HG03354 (cell line): ENCODE measurements around the gene RBM23.
A peak's percentile ranks its signal among the peaks of the same experiment; 100 is the strongest.
"Not testable (repeated sequence)": the region's sequence is repeated elsewhere in the genome, so short reads cannot be mapped to it uniquely, and the experiment has no call there.

Experiments used
- ATAC-seq: cut with Tn5 transposase; IDR thresholded peaks from one replicate; pipeline ENCODE4 v1.9.1; 2021; ENCODE audit warnings: mild to moderate bottlenecking; ENCODE audit not compliant: unreplicated experiment, poor library complexity, severe bottlenecking

RBM23 gene

DNA sequence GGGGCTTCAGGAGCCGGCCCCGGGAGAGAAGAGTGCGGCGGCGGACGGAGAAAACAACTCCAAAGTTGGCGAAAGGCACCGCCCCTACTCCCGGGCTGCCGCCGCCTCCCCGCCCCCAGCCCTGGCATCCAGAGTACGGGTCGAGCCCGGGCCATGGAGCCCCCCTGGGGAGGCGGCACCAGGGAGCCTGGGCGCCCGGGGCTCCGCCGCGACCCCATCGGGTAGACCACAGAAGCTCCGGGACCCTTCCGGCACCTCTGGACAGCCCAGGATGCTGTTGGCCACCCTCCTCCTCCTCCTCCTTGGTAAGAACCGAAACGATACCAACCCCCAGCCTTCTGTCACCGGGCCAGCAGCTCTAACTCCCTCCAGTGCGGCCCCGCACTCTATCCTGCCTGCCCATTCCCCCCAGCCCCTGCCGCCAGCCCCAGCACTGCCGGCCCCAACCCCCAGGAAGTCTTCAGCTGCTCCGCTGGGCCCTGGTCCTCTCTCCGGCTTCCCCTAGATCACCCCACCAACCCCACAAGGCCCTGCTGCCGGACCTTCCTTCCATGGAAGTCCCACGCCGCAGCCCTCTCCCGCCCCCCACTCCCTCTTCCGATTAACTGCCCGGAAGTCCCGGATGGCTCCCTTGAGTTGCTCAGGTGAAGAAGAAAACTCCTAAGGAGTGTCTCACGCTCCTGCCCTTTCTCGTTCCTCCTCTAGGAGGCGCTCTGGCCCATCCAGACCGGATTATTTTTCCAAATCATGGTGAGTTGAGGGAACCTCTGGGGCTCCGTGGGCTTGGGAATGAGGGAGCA, 46.7 kb downstream of the RBM23 start:
- ATAC-seq = peak; percentile 29

DNA sequence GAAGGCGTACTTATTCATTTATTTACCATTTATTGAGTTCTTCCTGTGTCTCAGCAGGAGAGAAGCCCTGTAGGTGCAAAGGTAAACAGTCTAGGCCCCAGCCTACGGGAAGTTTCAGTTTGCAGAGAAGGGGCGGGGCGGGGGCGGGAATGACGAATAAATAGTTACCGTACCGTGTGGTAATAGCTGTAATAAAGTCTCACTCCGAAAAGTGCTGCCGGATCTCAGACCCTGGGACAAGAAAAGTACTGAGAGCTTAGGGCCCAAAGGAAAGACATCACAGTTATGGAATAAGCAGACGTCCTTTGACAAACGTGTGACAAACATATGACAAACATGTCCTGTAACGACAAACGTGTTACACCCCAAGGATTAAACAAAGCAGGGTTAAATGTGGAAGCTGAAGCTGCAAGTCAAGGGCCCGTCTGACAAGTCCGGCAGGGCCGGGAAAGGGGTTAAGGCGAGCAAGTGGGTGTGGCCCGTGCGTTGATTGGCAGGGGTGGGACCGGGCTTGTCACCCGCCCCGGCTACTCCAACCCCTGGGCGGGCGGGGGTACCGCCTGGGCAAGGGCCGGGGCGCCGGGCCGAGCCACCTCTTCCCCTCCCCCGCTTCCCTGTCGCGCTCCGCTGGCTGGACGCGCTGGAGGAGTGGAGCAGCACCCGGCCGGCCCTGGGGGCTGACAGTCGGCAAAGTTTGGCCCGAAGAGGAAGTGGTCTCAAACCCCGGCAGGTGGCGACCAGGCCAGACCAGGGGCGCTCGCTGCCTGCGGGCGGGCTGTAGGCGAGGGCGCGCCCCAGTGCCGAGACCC, 47.5 kb downstream of the RBM23 start, which contains the start of gene LRP10:
Gene LRP10, plus strand, starts transcription at position 517 of the 809 bp plus-strand sequence. CDS start 564 bp downstream, outside the sequence.
- ATAC-seq = peak; percentile 79

DNA sequence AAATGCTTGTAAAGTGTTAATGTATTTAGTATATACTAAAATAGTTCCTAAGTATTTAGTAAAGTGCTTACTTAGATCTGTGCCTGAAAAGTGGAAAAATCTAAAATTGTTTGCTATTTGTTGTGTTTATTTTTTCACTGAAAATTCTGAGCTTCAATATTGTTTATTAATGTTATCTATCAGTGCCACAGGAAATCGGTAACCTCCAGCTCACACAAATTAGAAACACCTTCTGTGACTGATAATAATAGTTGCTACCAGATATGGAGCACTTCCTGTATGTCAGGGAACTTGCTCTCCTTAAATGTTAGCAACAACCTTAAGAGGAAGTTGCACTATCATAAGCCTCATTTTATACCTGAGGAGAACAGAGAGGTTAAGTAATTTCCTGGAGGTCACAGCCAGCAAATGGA, 48.1 kb downstream of the RBM23 start:
- ATAC-seq = peak; percentile 42

DNA sequence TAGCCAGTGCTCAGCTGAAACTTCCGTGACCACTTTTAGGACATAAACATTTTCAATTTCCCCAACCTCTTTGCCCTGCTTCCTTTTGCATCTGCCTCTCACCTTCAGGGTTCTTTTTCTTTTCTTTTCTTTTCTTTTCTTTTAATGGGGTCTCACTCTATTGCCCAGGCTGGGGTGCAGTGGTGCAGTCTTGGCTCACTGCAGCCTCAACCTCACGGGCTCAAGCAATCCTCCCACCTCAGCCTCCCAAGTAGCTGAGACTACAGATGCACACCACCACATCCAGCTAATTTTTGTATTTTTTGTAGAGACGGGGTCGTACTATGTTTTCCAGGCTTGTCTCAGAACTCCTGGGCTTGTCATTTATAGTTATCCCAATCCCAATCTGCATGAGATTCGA, 52.1 kb downstream of the RBM23 start:
- no peak for ATAC-seq

DNA sequence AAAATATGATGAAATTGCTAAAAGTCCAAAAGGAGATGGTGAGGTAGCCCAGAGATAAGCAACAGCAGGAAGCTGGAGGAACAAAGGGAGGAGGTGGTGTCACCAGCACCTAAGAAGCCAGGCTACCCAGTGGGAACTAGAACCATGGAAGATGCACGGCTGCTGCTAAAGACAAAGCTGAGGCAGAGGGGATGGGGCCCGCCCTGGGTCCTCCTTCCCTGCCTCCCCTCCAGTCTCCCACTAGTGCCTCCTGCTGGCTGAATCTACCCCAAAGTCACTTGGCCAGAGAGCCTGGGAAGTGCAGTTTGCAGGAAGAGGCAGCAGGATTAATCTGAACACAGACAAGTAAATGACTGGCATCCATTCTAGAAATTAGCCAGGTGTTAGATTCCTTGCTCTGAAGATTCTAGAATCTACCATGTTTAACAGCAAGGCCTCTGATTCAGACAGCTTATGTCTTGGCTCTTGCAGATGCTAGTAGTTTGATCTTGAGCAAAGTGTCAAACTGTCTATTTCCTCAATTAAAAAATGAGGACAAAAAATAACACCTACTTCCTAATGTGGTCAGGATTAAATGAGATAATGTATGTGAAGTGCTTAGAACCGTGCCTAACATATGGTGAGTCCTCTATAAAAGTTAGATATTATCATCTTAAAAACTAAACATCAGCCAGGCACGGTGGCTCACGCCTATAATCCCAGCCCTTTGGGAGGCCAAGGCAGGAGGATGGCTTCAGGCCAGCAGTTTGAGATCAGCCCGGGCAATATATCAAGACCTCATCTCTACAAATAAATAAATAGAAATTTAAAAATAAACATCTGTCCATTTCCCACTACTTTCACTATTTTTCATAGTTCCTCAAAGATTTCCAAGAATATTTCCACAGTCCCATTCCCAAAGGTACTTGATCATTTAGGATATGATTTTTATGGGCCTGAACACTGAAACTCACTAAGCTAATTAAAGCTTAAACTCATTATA, 53.2 kb downstream of the RBM23 start:
- no peak for ATAC-seq

DNA sequence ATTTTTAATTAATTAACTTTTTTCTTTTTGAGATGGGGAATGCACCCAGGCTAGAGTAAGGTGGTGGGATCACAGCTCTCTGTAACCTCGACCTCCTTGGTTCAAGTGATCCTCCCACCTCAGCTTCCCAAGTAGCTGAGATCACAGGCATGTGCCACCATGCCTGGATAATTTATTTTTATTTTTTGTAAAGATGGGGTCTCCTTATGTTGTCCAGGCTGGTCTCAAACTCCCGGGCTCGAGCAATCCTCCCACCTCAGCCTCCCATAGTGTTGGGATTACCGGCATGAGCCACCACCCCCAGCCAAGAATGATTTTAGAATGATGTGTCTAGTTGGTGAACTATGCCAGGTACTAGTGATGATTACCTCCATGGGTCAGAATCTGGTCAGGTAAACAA, 54.0 kb downstream of the RBM23 start:
- no peak for ATAC-seq

DNA sequence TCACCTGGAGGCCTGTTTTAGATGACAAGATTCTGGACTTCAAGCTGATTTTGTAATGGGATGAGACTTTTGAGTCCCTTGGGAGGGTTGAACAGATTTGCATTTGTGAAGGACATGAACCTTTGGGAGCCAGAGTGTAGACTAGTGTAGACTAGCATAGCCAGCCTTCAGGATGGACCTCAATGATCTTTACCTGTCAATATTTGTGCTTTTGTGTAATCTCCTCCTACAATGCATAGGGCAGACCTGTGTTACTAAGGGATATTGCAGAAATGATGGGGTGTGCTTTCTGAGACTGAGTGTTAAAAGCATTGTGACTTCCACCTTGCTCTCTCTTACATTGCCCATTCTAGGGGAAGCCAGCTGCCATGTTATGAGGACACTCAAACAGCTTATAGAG, 57.3 kb downstream of the RBM23 start:
- ATAC-seq = no peak

DNA sequence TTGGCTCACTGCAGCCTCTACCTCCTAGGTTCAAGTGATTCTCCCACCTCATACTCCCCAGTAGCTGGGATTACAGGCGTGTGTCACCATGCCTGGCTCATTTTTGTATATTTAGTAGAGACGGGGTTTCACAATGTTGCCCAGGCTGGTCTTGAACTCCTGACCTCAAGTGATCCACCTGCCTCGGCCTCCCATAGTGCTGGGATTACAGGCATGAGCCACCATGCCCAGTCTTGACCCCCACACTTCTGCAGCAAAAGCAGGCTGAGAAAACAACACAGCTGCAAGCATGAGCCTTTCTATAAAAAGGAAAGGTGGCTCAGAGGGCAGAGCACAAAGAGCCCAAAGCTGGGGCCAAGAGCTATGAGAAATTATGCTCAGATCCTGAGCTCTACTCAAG, 58.6 kb downstream of the RBM23 start:
- not testable (repeated sequence) for ATAC-seq

DNA sequence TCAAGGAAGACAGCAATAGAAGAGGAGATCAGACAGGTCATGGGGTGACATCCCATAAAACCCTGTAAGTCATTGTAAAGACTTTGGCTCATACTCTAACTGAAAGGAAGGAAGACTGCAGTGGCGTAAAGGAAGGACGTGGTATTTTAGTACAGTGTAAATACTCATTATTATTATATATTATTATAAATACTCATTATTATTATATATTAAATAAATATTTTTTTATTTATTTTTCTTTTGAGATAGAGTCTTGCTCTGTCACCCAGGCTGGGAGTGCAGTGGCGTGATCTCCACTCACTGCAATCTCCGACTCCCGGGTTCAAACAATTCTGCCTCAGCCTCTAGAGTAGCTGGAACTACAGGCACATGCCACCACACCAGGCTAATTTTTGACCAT, 62.5 kb downstream of the RBM23 start:
- ATAC-seq = no peak

DNA sequence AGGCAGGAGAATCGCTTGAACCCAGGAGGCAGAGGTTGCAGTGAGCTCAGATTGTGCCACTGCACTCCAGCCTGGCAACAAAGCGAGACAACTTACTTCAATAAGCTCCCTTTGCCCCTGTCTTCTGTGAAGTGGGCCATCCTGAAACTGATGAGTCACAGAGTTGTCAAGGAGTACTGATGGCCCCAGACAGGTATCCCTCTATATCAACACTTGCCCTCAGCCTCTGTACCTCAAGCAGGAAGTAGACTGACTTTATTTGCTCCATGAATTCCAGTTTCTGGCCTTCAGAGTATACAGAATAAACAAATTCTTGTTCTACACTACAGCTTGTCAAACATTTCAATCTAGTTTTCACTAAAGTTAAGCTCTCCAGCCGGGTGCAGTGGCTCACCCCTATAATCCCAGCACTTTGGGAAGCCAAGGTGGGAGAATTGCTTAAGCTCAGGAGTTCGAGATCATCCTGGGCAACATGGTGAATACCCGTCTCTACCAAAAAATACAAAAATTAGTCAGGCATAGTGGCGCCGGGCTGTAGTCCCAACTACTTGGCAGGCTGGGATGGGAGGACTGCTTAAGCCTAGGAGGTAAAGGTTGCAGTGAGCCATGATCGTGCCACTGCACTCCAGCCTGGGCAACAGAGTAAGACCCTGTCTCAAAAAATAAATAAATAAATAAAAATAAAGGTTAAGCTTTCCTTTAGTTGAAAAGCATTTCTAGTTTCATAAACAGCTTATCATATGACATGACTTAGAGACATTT, 63.8 kb downstream of the RBM23 start:
- ATAC-seq = no peak

DNA sequence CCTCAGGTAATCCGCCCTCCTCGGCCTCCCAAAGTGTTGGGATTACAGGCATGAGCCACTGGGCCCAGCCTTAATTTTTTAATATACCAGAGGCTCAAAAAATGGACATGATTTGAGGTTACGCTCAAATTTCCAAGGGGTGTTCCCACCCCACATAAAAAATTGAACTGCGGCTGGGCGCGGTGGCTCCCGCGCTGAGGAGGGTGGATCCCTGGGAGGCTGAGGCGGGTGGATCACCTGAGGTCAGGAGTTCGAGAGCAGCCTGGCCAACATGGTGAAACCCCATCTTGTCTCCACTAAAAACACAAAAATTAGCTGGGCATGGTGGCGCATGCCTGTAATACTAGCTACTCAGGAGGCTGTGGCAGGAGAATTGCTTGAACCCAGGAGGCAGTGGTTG, 64.7 kb downstream of the RBM23 start:
- not testable (repeated sequence) for ATAC-seq

DNA sequence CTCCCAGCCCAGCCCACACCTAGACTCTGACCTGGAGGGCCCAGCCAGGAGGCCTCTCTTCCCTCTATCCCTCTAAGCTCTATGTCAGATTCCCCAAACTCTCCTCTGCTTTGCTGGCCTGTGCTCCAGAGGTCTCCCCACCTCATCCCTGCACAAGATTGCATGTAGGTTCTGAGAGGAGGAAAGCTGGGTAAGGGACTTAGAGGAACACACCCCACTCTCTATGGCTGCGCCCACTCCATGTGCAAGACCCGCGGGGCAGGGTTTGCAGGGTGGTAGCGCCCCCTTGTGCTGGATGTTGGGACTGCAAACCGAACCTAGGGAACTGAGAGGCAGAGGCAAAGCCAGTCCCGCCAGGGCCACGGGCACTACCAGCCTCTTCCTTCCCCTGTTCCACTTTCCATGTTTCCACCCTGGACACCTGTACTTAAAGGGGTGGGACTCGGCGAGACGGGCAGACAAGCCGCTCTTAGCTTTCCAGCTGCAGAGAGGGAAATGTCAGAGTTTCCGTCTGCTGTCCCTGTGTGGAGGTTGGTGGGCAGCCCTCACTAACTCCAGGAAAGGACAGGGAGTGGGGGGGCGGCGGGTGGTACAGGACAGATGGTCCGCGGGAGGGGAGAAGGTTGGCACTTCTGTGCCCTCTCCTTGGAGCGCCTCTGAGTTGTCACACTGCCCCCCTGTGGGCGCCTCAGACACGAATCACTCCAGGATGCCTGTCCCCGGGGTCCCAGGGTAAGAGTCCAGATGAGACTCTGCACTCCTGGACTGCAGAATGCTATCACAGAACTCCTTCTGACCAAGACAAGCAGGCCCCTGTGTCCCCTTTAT, 65.8 kb downstream of the RBM23 start:
- ATAC-seq = peak; percentile 84

DNA sequence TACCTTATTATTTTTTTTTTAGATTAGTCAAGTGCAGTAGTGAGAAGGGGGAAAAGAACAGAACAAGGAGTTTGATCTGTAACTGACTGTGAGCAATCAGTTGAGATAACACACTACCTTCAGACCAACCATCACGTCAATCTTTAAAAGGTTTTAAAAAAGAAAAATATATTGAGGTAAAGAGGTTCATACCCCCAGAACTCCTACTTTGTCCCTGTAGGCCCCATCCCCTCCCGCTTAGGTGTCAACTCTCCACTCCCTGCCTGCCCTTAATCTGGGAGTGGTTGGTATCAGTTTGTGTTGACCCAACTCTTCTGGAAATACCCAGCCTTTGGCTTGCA, 66.4 kb downstream of the RBM23 start:
- ATAC-seq = no peak

DNA sequence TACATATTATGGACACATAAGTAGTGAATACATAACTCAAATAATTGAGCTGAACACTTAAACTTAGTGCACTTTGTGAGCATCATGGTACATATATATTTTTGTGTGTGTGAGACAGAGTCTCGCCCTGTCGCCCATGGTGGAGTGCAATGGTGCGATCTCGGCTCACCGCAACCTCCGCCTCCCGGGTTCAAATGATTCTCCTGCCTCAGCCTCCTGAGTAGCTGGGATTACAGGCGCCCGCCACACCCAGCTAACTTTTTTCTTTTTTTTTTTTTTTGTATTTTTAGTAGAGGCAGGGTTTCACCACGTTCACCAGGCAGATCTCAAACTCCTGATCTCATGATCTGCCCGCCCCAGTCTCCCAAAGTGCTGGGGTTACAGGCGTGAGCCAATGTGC, 66.8 kb downstream of the RBM23 start:
- ATAC-seq = not testable (repeated sequence)

DNA sequence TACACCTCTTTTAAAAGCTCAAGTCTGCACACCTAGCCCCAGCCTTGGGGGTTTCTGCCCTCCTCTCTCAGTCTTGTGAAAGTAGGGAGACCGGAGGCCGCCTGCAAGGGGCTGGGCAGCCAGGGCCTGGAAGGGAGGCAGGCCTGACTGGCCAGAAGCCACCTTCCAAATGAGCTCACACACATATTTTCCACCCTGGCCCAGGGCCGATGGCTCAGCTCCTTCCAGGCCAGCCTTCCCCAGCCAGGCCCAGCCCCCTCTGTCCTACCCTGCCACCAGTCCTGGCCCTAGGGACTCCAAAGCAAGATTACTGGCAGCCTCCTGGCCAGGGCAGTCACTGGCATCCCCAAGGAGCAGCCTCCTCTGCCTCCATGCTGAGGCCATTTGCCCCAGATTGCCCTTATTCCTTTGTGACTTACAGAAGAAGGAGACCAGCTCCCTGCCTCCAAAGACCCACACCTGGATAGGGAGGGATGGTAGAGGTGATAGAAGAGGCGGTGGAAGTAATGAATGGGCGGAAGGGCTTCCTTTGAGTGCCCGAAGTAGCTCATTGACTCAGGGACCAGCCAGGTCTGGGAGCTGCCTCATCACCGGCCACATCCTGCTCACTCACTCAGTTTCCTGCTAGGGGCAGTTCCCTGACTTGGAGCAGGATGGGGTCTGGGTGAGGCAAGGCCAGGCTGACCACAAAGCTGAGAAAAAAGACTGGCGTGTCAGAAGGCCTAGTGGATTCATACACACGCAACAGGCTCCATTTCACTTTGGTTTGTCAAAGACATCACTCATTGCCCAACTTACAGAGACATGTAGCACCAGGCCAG, 67.8 kb downstream of the RBM23 start:
- ATAC-seq = no peak

DNA sequence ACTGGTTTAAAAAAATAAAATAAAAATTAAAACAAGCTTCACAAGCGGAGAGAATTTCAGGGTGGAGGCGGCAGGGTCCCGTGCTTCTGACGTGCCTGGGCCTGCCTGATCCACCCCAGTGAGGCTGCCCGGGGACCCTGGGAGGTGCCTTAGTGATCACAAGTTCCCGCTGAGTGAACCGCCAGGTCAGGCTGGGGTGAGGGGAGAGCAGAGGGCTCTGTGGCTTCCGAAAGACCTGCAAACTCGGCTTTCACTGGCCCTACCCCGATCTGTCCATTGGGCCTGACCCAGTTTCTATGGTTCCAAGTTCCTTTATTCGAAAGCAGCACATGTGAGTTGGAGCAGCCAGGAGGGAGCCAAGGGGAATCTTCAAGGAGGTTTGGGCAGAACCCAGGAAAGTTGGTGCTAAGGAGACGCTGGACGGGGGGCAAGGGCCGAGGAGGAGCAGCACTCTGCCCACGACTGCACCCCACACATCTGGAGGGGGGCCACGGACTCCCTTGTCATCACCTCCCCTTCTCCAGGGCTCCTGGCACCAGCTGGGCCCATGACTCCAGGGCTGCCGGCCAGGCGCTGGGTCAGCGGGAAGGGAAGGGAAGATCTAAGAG, 69.6 kb downstream of the RBM23 start:
- no peak for ATAC-seq
